Activated T-cell treated with anti-CD3 and anti-CD28 coated beads for 4 hours (primary cell): Measurements from ENCODE around the gene ESYT3.
"Not testable (repeated sequence)": the region's sequence is repeated elsewhere in the genome, so short reads cannot be mapped to it uniquely, and the experiment has no call there.

Experiments used
- DNase-seq: peaks from one replicate; pipeline ENCODE4 v3.0.0-alpha.2; 2020

The ESYT3 gene

GRCh38 chr3:138463724-138464490 is 29.5 kb downstream of the ESYT3 start:
- DNase-seq, result no peak

GRCh38 chr3:138464491-138464860 is 30.1 kb downstream of the ESYT3 start:
- DNase-seq, result no peak

- DNase-seq, result no peak
Observed at GRCh38 chr3:138465451-138465850, 31.0 kb downstream of the ESYT3 start.

GRCh38 chr3:138465925-138466324 is 31.5 kb downstream of the ESYT3 start:
- no peak for DNase-seq

GRCh38 chr3:138467931-138468330 is 33.5 kb downstream of the ESYT3 start:
- no peak for DNase-seq

- no peak for DNase-seq
Observed at GRCh38 chr3:138468451-138468850, 34.0 kb downstream of the ESYT3 start.

- DNase-seq, result no peak
Observed at GRCh38 chr3:138468886-138469285, 34.5 kb downstream of the ESYT3 start.

GRCh38 chr3:138469874-138470273 is 35.5 kb downstream of the ESYT3 start:
- no peak for DNase-seq

GRCh38 chr3:138470687-138471086 is 36.3 kb downstream of the ESYT3 start:
- DNase-seq, result no peak

- no peak for DNase-seq
Observed at GRCh38 chr3:138471481-138471880, 37.1 kb downstream of the ESYT3 start.

GRCh38 chr3:138472141-138472825 is 37.9 kb downstream of the ESYT3 start:
- no peak for DNase-seq

- no peak for DNase-seq
Observed at GRCh38 chr3:138473391-138473790, 39.0 kb downstream of the ESYT3 start.

- no peak for DNase-seq
Observed at GRCh38 chr3:138474163-138474562, 39.7 kb downstream of the ESYT3 start.

GRCh38 chr3:138476526-138476925 is 42.1 kb downstream of the ESYT3 start:
- DNase-seq, result no peak

GRCh38 chr3:138477120-138477519 is 42.7 kb downstream of the ESYT3 start:
- DNase-seq, result no peak

- DNase-seq, result no peak
Observed at GRCh38 chr3:138477801-138478200, 43.4 kb downstream of the ESYT3 start.

- no peak for DNase-seq
Observed at GRCh38 chr3:138479438-138479863, 45.0 kb downstream of the ESYT3 start.

- not testable (repeated sequence) for DNase-seq
Observed at GRCh38 chr3:138484672-138485071, 50.3 kb downstream of the ESYT3 start.

- DNase-seq, result not testable (repeated sequence)
Observed at GRCh38 chr3:138486580-138486979, 52.2 kb downstream of the ESYT3 start.

- no peak for DNase-seq
Observed at GRCh38 chr3:138491971-138492370, 57.6 kb downstream of the ESYT3 start.

GRCh38 chr3:138492980-138493675 is 58.7 kb downstream of the ESYT3 start:
- no peak for DNase-seq

- DNase-seq, result no peak
Observed at GRCh38 chr3:138493804-138494606, 59.6 kb downstream of the ESYT3 start.

GRCh38 chr3:138494607-138494929 is 60.2 kb downstream of the ESYT3 start:
- no peak for DNase-seq
